Measurements from ENCODE around the gene EVA1B. TPM values are rescaled to one million over a fixed set of nuclear protein-coding genes. Genes with fewer than 3 reads are reported as not detected.
A peak's percentile ranks its signal among the peaks of the same experiment; 100 is the strongest.

Gene EVA1B
- total and polyA plus RNA-seq, 2 of the 13 experiments (the other 11 are each of a cell fraction or from before 2014, with no cell fraction given) = 3.9 to 6.6 TPM

DNA sequence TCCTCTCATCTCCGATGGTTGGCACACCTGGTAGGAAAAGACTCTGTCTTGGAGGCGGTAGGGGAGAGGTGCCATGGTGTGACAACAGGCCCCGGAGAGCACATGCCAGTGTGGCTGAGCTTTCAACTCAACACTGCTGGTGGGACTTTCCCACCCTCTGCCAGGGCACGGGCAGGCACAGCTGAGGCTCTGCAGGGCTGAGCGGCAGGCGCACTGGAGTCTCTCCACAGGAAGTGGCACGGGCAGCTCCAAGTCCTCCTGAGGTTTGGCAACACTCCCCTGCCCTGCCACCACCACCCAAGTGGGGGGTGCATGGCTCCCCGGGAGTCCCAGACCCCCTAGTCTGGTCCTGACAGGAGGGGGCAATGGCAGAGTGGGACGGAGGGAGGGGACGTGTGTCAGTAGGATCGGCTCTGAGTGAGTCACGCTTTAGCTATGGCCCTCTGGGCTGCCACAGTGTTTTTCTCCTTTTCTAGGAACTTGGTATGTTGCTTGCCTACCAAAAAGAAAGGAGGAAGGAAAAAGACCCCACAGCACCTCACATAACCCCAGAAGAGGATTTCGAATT is 27.3 kb upstream of the EVA1B start:
- no peak for ATAC-seq
- H3K4me1 ChIP-seq (ENCODE audit: insufficient read depth, low read length) = peaks cover 50% of the 10 kb centered on the region
- no TSS peak for BruUV-seq (replicated peaks)

More for the DNA sequence above, 27.3 kb upstream of the EVA1B start:
- in situ Hi-C loops (cut with HindIII; ENCODE audit: extremely low pct_ligation_motif_present, low pct_unique_long_range_greater_than_20kb) = no loop called here
- POLR2A ChIA-PET = no interaction called here
- no peak for FAIRE-seq
- intact Hi-C loops (cut with micrococcal nuclease; ENCODE audit: unreplicated experiment) = no loop called here
- H3K9ac ChIP-seq (ENCODE audit: insufficient read depth, low read depth, low read length) = no peak overlapping the region
- no peak overlapping the region for H3K4me3 ChIP-seq (replicated peaks in 1 of 3; ENCODE audit: insufficient read depth in 1 of 3, low read depth in 2 of 3, low read length in 3 of 3)
- H3K27ac ChIP-seq (ENCODE audit: extremely low read length, insufficient read depth, low read length) = peak overlapping the region; percentile 11
- H3K4me2 ChIP-seq (ENCODE audit: low read depth, low read length) = no peak overlapping the region
- 83% methylated on average over 7 of the region's 13 CpGs for WGBS (ENCODE audit: low lambda C conversion rate)
- peaks cover 36 to 67% of the 10 kb centered on the region in 2 experiments for H3K36me3 ChIP-seq (replicated peaks in 1 of 2; ENCODE audit: control insufficient read depth in 1 of 2, insufficient read depth in 2 of 2, low read length in 2 of 2)
- H4K20me1 ChIP-seq (ENCODE audit: insufficient read depth, low read length) = no peaks in the 10 kb centered on the region
- TF ChIP-seq XBP1 (CRISPR knock-in tag; IDR thresholded peaks at IDR 0.05) (no peak), MXD4 (CRISPR knock-in tag; IDR thresholded peaks at IDR 0.05) (no peak), NCOR1 (IDR thresholded peaks at IDR 0.05; ENCODE audit: borderline replicate concordance, low read length) (no peak), ZSCAN20 (CRISPR knock-in tag; IDR thresholded peaks at IDR 0.05; ENCODE audit: borderline replicate concordance) (no peak), ZFP36L2 (CRISPR knock-in tag; IDR thresholded peaks at IDR 0.05) (no peak), SMAD3 (CRISPR knock-in tag; IDR thresholded peaks at IDR 0.05) (no peak)
- TF ChIP-seq, protein P1, sequence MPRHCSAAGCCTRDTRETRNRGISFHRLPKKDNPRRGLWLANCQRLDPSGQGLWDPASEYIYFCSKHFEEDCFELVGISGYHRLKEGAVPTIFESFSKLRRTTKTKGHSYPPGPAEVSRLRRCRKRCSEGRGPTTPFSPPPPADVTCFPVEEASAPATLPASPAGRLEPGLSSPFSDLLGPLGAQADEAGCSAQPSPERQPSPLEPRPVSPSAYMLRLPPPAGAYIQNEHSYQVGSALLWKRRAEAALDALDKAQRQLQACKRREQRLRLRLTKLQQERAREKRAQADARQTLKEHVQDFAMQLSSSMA (CRISPR knock-in tag; IDR thresholded peaks at IDR 0.05) = no peak
- TF ChIP-seq, protein P2, sequence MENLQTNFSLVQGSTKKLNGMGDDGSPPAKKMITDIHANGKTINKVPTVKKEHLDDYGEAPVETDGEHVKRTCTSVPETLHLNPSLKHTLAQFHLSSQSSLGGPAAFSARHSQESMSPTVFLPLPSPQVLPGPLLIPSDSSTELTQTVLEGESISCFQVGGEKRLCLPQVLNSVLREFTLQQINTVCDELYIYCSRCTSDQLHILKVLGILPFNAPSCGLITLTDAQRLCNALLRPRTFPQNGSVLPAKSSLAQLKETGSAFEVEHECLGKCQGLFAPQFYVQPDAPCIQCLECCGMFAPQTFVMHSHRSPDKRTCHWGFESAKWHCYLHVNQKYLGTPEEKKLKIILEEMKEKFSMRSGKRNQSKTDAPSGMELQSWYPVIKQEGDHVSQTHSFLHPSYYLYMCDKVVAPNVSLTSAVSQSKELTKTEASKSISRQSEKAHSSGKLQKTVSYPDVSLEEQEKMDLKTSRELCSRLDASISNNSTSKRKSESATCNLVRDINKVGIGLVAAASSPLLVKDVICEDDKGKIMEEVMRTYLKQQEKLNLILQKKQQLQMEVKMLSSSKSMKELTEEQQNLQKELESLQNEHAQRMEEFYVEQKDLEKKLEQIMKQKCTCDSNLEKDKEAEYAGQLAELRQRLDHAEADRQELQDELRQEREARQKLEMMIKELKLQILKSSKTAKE (CRISPR knock-in tag; IDR thresholded peaks at IDR 0.05; ENCODE audit: borderline replicate concordance) = no peak
- H3K9me3 ChIP-seq (ENCODE audit: low read length) = no peaks in the 10 kb centered on the region
- H2AFZ ChIP-seq (ENCODE audit: low read length) = no peak overlapping the region
- H3K27me3 ChIP-seq (ENCODE audit: control insufficient read depth in 1 of 2, insufficient read depth in 2 of 2, low read length in 2 of 2) = no peaks in the 10 kb centered on the region
- no peak for DNase-seq (ENCODE audit: low spot score)
- H3K79me2 ChIP-seq (ENCODE audit: insufficient read depth, low read length) = no peaks in the 10 kb centered on the region
- CTCF ChIA-PET (ENCODE audit: low intra/inter-chr PET ratio, low total read pairs) = no interaction called here
